ENCODE data around the gene ADIPOR1. TPM values are rescaled to one million over a fixed set of nuclear protein-coding genes. Genes with fewer than 3 reads are reported as not detected.
"Not testable (repeated sequence)": the region's sequence is repeated elsewhere in the genome, so short reads cannot be mapped to it uniquely, and the experiment has no call there.

ADIPOR1 gene, protein sequence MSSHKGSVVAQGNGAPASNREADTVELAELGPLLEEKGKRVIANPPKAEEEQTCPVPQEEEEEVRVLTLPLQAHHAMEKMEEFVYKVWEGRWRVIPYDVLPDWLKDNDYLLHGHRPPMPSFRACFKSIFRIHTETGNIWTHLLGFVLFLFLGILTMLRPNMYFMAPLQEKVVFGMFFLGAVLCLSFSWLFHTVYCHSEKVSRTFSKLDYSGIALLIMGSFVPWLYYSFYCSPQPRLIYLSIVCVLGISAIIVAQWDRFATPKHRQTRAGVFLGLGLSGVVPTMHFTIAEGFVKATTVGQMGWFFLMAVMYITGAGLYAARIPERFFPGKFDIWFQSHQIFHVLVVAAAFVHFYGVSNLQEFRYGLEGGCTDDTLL
- polyA plus RNA-seq (2013, experiment 1 of 2) = 49.8 TPM
- polyA plus RNA-seq (2013, experiment 2 of 2) = 55.8 TPM

DNA sequence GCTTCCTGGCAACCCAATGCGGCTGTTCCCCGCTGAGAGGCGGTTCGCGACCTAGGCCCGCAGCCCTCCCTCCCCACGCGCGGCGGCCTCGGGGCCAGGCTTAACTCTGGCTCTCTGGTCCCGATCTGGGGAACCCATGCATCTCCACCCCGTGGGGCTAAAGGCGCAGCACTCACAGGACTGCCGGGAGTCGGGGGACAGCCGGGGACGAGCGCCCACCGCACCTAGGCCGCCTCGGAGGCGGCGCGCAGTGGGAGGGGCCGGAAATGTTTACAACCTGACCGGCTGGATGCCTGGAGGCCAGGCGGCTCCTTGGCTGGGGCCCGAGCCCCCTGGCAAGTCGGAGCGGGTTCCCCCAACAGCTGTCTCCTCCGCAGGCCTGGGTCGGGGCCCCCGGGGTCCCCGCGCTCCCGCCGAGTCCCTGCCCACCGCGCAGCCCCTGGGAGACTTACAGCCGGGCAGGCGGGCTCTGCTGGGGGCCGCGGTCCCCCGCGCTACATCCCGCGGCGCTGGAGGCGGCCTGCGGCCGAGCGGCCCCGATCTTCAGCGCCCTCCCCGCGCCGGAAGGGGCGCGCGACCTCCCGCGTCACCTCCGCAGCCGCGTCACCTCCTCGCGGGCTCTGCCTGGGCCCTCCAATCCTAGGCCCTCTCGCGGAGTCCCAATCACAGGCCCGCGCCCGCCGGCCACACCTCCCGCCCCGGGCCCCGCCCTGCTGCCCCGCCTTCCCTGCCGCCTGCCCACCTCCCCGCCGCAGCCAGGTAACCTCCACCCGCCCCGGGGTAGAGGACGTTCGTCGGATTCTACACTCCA is at the start of gene ADIPOR1:
Gene ADIPOR1 (minus strand): TSS at position 580 of the 811 bp plus-strand sequence. CDS start 7,242 bp downstream, outside the sequence.
- Histone ChIP-seq H3K27ac (ENCODE audit: low read depth, low read length) (peak within 1 kb of the TSS; percentile 84), H3K4me3 (ENCODE audit: low read length) (peak within 1 kb of the TSS; percentile 71), H3K9me3 (ENCODE audit: insufficient read depth, low read depth, low read length) (no peaks in the 10 kb centered on the region), H3K27me3 (ENCODE audit: insufficient read depth, low read length) (no peaks in the 10 kb centered on the region), H3K4me1 (ENCODE audit: insufficient read depth, low read length) (peaks cover 4% of the 10 kb centered on the region; the same call in 1 of the 2 replicates), H3K36me3 (ENCODE audit: insufficient read depth, low read length) (peaks cover 4% of the 10 kb centered on the region; the same call in 1 of the 2 replicates), H3K9ac (ENCODE audit: low read depth, low read length) (peak within 1 kb of the TSS; percentile 87)
- WGBS = under 1% methylated on average over 86 of the region's 86 CpGs

GRCh38 chr1:203006948-203007871 is 49.1 kb upstream of the ADIPOR1 start, which contains the start of gene TMEM183A:
TMEM183A (plus strand) TSS chr1:203007374; CDS start chr1:203007466, 92 bp downstream.
- Histone ChIP-seq H3K4me3 (ENCODE audit: low read length) (peak within 1 kb of the TSS; percentile 89), H3K36me3 (ENCODE audit: insufficient read depth, low read length) (peaks cover 37% of the 10 kb centered on the region), H3K27ac (ENCODE audit: low read depth, low read length) (peak within 1 kb of the TSS; percentile 91), H3K9ac (ENCODE audit: low read depth, low read length) (peak within 1 kb of the TSS; percentile 91), H3K9me3 (ENCODE audit: insufficient read depth, low read depth, low read length) (no peaks in the 10 kb centered on the region), H3K27me3 (ENCODE audit: insufficient read depth, low read length) (no peaks in the 10 kb centered on the region), H3K4me1 (ENCODE audit: insufficient read depth, low read length) (peaks cover 13% of the 10 kb centered on the region; the same call in 1 of the 2 replicates)
- WGBS = under 1% methylated on average over 78 of the region's 78 CpGs

- not testable (repeated sequence) for H3K9me3 ChIP-seq (ENCODE audit: insufficient read depth, low read depth, low read length); H3K27me3 ChIP-seq (ENCODE audit: insufficient read depth, low read length)
- peaks cover 13% of the 10 kb centered on the region; the same call in 1 of the 2 replicates for H3K4me1 ChIP-seq (ENCODE audit: insufficient read depth, low read length)
- H3K27ac ChIP-seq (ENCODE audit: low read depth, low read length) = peak overlapping the region; percentile 83; the same call in 1 of the 2 replicates
- WGBS = 50% methylated on average over 16 of the region's 17 CpGs
- peak overlapping the region; percentile 89 for H3K4me3 ChIP-seq (ENCODE audit: low read length)
- peaks cover 21% of the 10 kb centered on the region for H3K36me3 ChIP-seq (ENCODE audit: insufficient read depth, low read length)
- peak overlapping the region; percentile 91; the same call in 1 of the 2 replicates for H3K9ac ChIP-seq (ENCODE audit: low read depth, low read length)
Measured at GRCh38 chr1:203005395-203006142, 47.5 kb upstream of the ADIPOR1 start.

- WGBS = 94% methylated on average over 1 of the region's 1 CpG
Measured at GRCh38 chr1:203002951-203003350, 44.8 kb upstream of the ADIPOR1 start.

GRCh38 chr1:203001986-203002385 is 43.9 kb upstream of the ADIPOR1 start:
- Histone ChIP-seq H3K4me3 (ENCODE audit: low read length) (no peak overlapping the region), H3K4me1 (ENCODE audit: insufficient read depth, low read length) (peaks cover 13% of the 10 kb centered on the region; the same call in 1 of the 2 replicates), H3K27ac (ENCODE audit: low read depth, low read length) (no peak overlapping the region), H3K9ac (ENCODE audit: low read depth, low read length) (no peak overlapping the region), H3K36me3 (ENCODE audit: insufficient read depth, low read length) (no peaks in the 10 kb centered on the region), H3K27me3 (ENCODE audit: insufficient read depth, low read length) (peaks cover 2% of the 10 kb centered on the region; the same call in 1 of the 2 replicates), H3K9me3 (ENCODE audit: insufficient read depth, low read depth, low read length) (no peaks in the 10 kb centered on the region)
- WGBS = 94% methylated on average over 7 of the region's 9 CpGs

More at GRCh38 chr1:203002951-203003350, 44.8 kb upstream of the ADIPOR1 start:
- H3K27me3 ChIP-seq (ENCODE audit: insufficient read depth, low read length) = no peaks in the 10 kb centered on the region
- H3K27ac ChIP-seq (ENCODE audit: low read depth, low read length) = no peak overlapping the region
- H3K4me3 ChIP-seq (ENCODE audit: low read length) = no peak overlapping the region
- no peak overlapping the region for H3K9ac ChIP-seq (ENCODE audit: low read depth, low read length)
- no peaks in the 10 kb centered on the region for H3K9me3 ChIP-seq (ENCODE audit: insufficient read depth, low read depth, low read length)
- peaks cover 13% of the 10 kb centered on the region; the same call in 1 of the 2 replicates for H3K4me1 ChIP-seq (ENCODE audit: insufficient read depth, low read length)
- no peaks in the 10 kb centered on the region for H3K36me3 ChIP-seq (ENCODE audit: insufficient read depth, low read length)

- Histone ChIP-seq H3K9me3 (ENCODE audit: insufficient read depth, low read depth, low read length) (no peaks in the 10 kb centered on the region), H3K27ac (ENCODE audit: low read depth, low read length) (no peak overlapping the region), H3K4me3 (ENCODE audit: low read length) (no peak overlapping the region), H3K9ac (ENCODE audit: low read depth, low read length) (no peak overlapping the region), H3K27me3 (ENCODE audit: insufficient read depth, low read length) (peaks cover 6% of the 10 kb centered on the region; the same call in 1 of the 2 replicates), H3K36me3 (ENCODE audit: insufficient read depth, low read length) (no peaks in the 10 kb centered on the region), H3K4me1 (ENCODE audit: insufficient read depth, low read length) (peaks cover 6% of the 10 kb centered on the region; the same call in 1 of the 2 replicates)
- WGBS = 85% methylated on average over 3 of the region's 3 CpGs
Measured at GRCh38 chr1:203000217-203000944, 42.3 kb upstream of the ADIPOR1 start.

GRCh38 chr1:202998836-202999750 is 41.0 kb upstream of the ADIPOR1 start:
- Histone ChIP-seq H3K9ac (ENCODE audit: low read depth, low read length) (no peak overlapping the region), H3K9me3 (ENCODE audit: insufficient read depth, low read depth, low read length) (no peaks in the 10 kb centered on the region), H3K27ac (ENCODE audit: low read depth, low read length) (no peak overlapping the region), H3K4me1 (ENCODE audit: insufficient read depth, low read length) (no peaks in the 10 kb centered on the region), H3K27me3 (ENCODE audit: insufficient read depth, low read length) (peaks cover 6% of the 10 kb centered on the region; the same call in 1 of the 2 replicates), H3K4me3 (ENCODE audit: low read length) (no peak overlapping the region), H3K36me3 (ENCODE audit: insufficient read depth, low read length) (no peaks in the 10 kb centered on the region)
- 74% methylated on average over 14 of the region's 14 CpGs for WGBS

DNA sequence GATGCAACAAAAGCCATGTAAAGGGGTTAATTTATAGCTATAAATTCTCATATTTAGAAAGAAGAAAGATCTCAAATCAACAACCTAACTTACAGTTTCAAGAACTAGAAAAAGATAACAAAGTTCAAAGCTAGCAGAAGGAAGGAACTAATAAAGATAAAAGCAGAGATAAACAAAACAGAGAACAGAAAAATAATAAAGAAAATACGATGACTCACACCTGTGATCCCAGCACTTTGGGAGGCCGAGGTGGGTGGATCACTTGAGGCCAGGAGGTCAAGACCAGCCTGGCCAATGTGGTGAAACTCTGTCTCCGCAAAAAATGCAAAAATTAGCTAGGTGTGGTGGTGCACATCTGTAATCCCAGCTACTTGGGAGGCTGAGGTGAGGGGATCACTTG is 36.6 kb upstream of the ADIPOR1 start:
- no peaks in the 10 kb centered on the region for H3K4me1 ChIP-seq (ENCODE audit: insufficient read depth, low read length)
- WGBS = 93% methylated on average over 3 of the region's 3 CpGs
- no peak overlapping the region for H3K4me3 ChIP-seq (ENCODE audit: low read length)
- H3K27ac ChIP-seq (ENCODE audit: low read depth, low read length) = no peak overlapping the region
- H3K36me3 ChIP-seq (ENCODE audit: insufficient read depth, low read length) = no peaks in the 10 kb centered on the region
- H3K9ac ChIP-seq (ENCODE audit: low read depth, low read length) = no peak overlapping the region
- peaks cover 6% of the 10 kb centered on the region; the same call in 1 of the 2 replicates for H3K27me3 ChIP-seq (ENCODE audit: insufficient read depth, low read length)
- no peaks in the 10 kb centered on the region for H3K9me3 ChIP-seq (ENCODE audit: insufficient read depth, low read depth, low read length)

DNA sequence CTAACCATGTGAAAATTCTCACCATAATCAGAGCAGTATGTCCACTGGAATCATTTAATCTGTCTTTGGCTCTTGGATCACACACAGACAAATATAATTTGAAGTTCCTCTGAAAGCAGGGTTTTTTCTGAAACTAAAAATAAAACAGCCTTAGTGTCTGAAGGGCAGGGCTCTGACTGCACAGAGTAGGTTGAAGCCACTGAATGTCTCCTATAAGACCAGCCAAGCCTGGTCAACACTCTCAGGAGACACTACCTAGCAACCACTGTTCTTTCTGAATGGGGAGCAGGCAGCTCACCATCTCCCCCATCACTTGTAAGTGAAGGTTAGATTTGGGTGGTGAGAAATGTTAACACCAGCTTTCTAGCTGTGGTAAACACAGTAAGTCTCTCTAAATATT is 33.0 kb upstream of the ADIPOR1 start:
- no peaks in the 10 kb centered on the region for H3K36me3 ChIP-seq (ENCODE audit: insufficient read depth, low read length)
- H3K9ac ChIP-seq (ENCODE audit: low read depth, low read length) = no peak overlapping the region
- no peaks in the 10 kb centered on the region for H3K9me3 ChIP-seq (ENCODE audit: insufficient read depth, low read depth, low read length)
- H3K27ac ChIP-seq (ENCODE audit: low read depth, low read length) = no peak overlapping the region
- H3K4me1 ChIP-seq (ENCODE audit: insufficient read depth, low read length) = no peaks in the 10 kb centered on the region
- H3K27me3 ChIP-seq (ENCODE audit: insufficient read depth, low read length) = peaks cover 2% of the 10 kb centered on the region; the same call in 1 of the 2 replicates
- no peak overlapping the region for H3K4me3 ChIP-seq (ENCODE audit: low read length)
